NCI-H146 (cell line): Measurements from ENCODE around the gene DNAH10.
"Not testable (repeated sequence)": the region's sequence is repeated elsewhere in the genome, so short reads cannot be mapped to it uniquely, and the experiment has no call there.

Source experiments
- DNase-seq: peaks from one replicate; lab custom pipeline; 2025; lab: John Stamatoyannopoulos, UW

Gene DNAH10

GRCh38 chr12:123908884-123909725, 147.0 kb downstream of the DNAH10 start:
- no peak for DNase-seq

DNA sequence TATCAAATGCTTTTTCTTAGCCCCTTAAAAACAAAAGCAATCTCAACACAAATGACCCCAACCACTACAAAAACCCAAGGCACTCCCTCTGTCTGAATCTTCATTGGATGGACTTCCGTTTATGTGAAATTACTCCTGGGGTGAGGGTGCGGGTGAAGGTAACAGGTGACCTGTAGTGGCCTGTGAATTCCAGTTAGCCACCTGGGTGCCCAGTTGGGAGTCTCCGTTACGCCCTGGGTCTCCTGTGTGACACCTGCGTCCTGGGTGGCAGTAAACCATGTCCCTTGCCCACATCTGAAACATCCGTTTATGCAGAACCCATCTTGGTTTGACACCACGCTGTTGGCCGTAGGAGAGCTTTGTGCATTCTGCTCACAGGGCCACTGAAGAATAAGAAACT, 148.0 kb downstream of the DNAH10 start:
- peak; percentile 8 for DNase-seq

DNA sequence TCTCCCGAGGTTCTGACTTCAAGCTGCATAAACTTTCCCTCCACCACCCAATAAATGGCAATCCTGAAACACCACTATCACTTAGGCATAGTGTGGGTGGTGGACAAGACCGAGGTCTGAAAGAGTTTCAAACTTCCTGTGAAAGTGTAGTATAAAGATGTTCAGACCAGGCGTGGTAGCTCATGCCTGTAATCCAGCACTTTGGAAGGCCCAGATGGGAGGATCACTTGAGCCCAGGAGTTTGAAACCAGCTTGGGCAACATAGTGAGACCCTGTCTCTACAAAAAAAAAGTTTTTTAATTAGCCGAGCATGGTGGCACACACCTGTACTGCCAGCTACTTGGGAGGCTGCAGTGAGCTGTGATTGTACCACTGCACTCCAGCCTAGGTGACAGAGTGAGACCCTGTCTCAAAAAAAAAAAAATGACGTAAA, 148.7 kb downstream of the DNAH10 start:
- no peak for DNase-seq

DNA sequence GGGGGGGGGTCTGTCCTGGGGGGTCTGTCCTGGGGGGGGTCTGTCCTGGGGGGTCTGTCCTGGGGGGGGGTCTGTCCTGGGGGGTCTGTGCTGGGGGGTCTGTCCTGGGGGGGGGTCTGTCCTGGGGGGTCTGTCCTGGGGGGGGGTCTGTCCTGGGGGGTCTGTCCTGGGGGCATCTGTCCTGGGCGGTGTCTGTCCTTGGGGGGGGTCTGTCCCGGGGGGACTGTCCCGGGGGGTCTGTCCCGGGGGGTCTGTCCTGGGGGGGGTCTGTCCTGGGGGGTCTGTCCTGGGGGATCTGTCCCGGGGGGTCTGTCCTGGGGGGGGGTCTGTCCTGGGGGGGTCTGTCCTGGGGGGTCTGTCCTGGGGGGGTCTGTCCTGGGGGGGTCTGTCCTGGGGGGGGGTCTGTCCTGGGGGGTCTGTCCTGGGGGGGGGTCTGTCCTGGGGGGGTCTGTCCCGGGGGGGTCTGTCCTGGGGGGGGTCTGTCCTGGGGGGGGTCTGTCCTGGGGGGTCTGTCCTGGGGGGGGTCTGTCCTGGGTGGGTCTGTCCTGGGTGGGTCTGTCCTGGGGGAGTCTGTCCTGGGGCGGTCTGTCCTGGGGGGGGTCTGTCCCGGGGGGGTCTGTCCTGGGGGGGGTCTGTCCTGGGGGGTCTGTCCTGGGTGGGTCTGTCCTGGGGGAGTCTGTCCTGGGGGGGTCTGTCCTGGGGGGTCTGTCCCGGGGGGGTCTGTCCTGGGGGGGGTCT, 149.7 kb downstream of the DNAH10 start:
- not testable (repeated sequence) for DNase-seq

DNA sequence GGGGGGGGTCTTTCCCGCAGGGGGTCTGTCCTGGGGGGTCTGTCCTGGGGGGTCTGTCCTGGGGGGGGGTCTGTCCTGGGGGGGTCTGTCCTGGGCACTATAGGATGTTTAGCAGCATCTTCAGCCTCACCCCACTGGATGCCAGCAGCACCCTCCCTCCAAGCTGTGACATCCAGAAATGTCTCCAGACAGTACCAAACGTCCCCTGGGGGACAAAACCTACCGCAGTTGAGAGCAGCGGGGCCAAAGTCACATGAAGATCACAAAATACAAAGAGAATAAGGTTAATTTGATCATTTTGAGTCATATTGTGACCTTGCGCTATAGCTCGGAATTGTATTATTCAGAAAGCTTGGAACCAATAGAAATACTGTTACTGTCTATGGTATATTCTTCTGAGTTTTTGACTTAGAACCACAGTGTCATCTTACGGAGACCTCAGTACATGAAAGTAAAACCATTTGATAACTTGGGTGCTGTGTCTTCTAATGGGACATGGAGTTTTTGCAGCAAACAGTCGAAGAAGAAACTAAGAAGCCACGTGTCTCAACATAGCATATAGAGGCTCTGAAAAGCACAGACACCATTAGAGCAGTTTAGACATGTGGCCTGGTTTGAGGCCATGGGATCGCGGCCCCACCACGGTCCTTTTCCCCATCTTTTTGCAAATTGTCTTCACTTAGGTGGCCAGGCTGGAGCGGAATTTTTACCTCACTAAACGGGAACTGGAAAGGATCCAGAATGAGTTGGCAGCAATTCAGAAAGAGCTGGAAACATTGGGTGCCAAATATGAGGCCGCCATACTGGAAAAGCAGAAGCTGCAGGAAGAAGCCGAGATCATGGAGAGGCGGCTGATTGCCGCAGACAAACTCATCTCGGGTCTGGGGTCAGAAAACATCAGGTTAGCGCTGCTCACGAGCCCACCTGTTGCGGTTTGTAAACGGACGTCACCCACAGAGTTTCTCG, 150.6 kb downstream of the DNAH10 start:
- DNase-seq: peak; percentile 50

- DNase-seq: no peak
Measured at GRCh38 chr12:123914726-123915333, 152.7 kb downstream of the DNAH10 start.

GRCh38 chr12:123916729-123917128, 154.6 kb downstream of the DNAH10 start:
- DNase-seq: no peak

DNA sequence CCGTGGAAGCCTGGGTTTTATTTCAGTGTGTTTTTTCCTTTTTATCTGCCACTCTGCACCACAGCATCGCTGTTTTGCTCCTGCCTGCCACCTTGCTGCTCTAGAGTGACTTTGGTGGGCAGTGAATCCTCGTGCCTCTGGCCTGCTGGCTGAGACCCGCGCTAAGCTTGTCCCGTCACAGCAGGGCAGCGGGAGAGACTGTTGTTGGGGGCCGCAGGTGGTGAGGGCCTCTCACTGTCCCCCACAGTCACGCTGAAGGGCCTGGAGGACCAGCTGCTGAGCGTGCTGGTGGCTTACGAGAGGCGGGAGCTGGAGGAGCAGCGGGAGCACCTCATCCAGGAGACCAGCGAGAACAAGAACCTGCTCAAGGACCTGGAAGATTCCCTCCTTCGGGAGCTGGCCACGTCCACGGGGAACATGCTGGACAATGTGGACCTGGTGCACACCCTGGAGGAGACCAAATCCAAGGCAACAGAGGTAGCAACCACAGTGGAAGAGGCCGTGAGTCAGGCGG, 155.3 kb downstream of the DNAH10 start:
- no peak for DNase-seq

DNA sequence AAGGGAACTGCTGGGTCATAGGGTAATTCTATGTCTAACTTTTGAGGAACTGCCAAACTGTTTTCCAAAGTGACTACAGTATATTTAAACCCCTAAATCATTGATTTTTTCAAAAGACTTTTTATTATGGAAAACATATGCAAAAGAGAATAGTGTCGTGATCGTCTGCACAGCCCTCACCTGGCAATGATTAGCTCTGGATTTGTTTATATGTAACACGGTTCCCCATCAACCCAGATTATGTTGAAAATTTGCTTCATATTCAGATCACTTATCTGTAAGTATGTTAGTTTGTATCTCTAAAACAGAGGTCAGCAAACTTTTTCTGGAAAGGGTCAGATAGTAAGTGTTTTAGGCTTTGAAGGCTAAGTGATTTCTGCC, 157.9 kb downstream of the DNAH10 start:
- DNase-seq: no peak

DNA sequence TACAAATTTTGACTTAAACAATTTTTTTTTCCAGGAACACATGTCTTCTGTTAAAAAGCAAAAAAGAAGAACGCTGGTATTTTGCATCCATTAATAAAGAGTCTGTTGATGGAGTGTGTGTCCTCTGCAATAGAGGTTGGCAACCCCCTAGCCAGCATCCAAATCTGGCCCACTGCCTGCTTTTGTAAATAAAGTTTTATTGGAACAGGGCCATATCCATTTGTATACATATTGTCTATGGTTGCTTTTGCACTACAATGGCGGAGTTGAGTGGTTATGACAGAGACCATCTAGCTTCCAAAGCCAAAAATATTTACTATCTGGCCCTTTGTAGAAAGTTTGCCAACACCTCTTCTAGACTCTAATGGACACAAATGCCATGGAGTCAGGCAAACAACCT, 160.9 kb downstream of the DNAH10 start:
- no peak for DNase-seq

DNA sequence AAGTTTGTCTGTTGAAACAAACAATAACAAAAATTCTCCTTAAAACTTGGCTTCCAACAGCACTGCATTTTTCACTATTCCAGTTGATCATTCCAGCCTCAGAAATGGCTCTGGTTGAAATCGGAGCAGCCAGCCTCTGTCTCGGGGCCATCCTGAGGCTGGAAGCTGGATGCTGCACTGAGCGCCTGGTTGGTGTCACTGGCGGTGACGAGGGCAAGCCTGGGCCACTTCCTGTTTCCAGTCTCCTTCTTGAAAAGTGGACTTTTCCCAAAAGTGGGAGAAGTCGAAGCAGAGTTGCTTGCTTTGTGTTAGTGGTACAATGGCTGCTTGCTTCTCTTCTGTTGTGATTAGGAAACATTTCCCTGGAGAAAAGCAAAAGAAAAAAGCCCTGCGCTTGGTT, 161.8 kb downstream of the DNAH10 start:
- no peak for DNase-seq

GRCh38 chr12:123924539-123924938, 162.4 kb downstream of the DNAH10 start:
- DNase-seq: no peak

DNA sequence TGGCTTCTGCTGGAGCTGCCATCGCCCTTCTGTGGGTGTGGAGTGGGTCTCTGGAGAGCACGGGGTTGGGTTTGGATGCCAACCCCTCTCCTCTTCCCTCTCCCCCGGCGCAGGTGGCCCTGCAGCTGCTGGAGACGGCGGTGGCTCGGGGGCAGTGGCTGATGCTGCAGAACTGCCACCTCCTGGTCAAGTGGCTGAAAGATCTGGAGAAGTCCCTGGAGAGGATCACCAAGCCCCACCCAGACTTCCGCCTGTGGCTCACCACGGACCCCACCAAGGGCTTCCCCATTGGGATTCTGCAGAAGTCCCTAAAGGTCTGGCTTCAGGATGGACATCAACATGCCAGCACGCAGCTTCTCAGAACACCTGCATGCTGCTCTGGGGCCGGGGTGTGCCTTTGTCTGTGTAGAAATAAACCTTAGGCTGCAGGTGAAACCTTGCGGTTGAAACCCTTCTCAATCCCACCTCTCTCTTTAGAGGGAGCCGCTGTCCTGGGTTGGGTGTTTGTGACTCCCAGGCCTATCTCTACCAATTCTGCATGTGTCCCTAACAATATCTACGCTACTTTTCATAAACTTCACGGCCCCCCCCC, 166.3 kb downstream of the DNAH10 start:
- DNase-seq: peak; percentile 54

- DNase-seq: no peak
Measured at GRCh38 chr12:123928897-123929296, 166.8 kb downstream of the DNAH10 start.

DNA sequence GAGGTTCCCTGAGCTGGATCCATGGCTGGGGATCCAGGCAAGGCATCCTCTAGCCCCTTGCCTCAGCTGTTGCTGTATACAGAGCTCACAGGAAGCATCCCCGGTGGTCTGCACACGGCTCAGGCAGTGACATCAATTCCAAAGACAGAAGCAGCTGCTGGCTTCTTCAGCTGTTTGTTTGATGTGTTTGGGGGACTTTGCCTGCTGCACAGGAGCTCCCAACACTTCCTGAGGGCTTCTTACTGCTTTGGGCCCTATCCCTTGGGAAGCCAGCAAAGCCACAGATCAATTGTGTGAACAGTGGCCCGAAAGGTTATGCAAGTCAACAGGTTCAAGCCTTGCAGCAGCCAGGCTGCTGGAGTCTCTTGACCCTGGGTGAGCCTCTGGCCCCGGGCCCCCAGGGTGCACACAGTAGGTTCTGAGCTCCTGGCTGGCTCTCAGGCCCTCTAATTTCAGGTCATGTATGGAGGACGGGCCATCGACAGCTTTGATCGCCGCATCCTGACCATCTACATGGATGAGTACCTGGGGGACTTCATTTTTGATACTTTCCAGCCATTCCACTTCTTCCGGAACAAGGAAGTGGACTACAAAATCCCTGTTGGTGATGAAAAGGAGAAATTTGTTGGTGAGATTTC, 168.0 kb downstream of the DNAH10 start:
- DNase-seq: no peak

DNA sequence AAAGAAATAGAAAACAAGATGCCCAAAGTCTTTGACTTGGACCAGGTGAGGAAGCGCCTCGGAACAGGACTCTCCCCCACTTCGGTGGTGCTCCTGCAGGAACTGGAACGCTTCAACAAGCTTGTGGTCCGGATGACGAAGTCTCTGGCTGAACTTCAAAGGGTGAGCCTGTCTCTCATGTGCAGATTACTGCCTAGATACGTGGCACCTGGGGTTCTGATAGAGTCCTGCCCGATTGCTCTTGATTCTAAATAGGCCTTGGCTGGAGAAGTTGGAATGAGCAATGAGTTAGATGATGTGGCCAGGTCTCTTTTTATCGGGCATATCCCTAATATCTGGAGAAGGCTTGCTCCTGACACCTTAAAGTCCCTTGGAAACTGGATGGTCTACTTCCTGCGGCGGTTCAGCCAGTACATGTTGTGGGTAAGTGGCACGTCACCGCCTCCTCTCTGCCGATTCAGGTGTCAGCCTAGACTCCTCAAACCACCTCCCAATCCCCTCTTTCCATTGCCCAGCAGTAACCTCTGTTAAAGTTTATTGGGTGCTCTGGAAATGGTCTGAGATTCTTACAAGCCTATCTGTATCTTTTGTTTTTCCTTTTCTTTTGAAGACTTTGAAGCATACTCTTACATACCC, 169.7 kb downstream of the DNAH10 start:
- no peak for DNase-seq

- no peak for DNase-seq
Measured at GRCh38 chr12:123933214-123933613, 171.1 kb downstream of the DNAH10 start.

GRCh38 chr12:123934016-123934620, 172.0 kb downstream of the DNAH10 start:
- no peak for DNase-seq

GRCh38 chr12:123934829-123935228, 172.7 kb downstream of the DNAH10 start:
- DNase-seq: no peak

- DNase-seq: no peak
Measured at GRCh38 chr12:123935956-123936355, 173.9 kb downstream of the DNAH10 start.
